MCF 10A (cell line): Measurements from ENCODE around the gene ANXA3. TPM values are rescaled to one million over a fixed set of nuclear protein-coding genes. Genes with fewer than 3 reads are reported as not detected.
"Not testable (repeated sequence)": the region's sequence is repeated elsewhere in the genome, so short reads cannot be mapped to it uniquely, and the experiment has no call there.

Experiments used
- Bru-seq: library from RNA; stranded (reverse); fragments of 400-500 nt; gene quantifications from one replicate; lab custom pipeline; 2021; lab: Mats Ljungman, UMichigan
- BruChase-seq, 2 experiments: library from RNA; stranded (reverse); fragments of 400-500 nt; gene quantifications; one replicate each; lab custom pipeline; 2021; lab: Mats Ljungman, UMichigan
- BruUV-seq: library from RNA; stranded (reverse); fragments of 400-500 nt; replicated peaks from 2 replicates; lab custom pipeline; 2021; lab: Mats Ljungman, UMichigan
- CTCF ChIA-PET: fragments of 300-600 bp; sonication (Branson Sonifier 250); formaldehyde crosslinking; extraction: SDS; loops from one replicate; lab custom pipeline; 2021; ENCODE audit warnings: antibody characterized with exemption, inconsistent platforms; lab: Yijun Ruan, JAX
- POLR2A ChIA-PET: fragments of 300-600, 350-650 bp; sonication (Branson Sonifier 250); formaldehyde crosslinking; extraction: SDS; loops from one replicate; lab custom pipeline; 2020; ENCODE audit warnings: antibody characterized with exemption, inconsistent platforms; lab: Yijun Ruan, JAX
- DNase-seq: peaks from one replicate; pipeline ENCODE4 v3.0.0-alpha.2; 2018; ENCODE audit not compliant: unreplicated experiment
- H3K27ac Mint-ChIP-seq: one replicate; pipeline ENCODE4 v1.8.0; 2022; ENCODE audit warnings: mild to moderate bottlenecking, low read depth, mixed read lengths; ENCODE audit not compliant: unreplicated experiment
- H3K27me3 Mint-ChIP-seq: one replicate; pipeline ENCODE4 v1.8.0; 2022; ENCODE audit warnings: mixed read lengths; ENCODE audit not compliant: insufficient read depth, unreplicated experiment
- H3K36me3 Mint-ChIP-seq: one replicate; pipeline ENCODE4 v1.8.0; 2022; ENCODE audit warnings: mild to moderate bottlenecking, moderate library complexity, mixed read lengths; ENCODE audit not compliant: insufficient read depth, unreplicated experiment
- H3K4me1 Mint-ChIP-seq: one replicate; pipeline ENCODE4 v1.8.0; 2022; ENCODE audit warnings: mixed read lengths; ENCODE audit not compliant: insufficient read depth, unreplicated experiment
- H3K4me3 Mint-ChIP-seq: one replicate; pipeline ENCODE4 v1.8.0; 2022; ENCODE audit warnings: mild to moderate bottlenecking, moderate library complexity, mixed read lengths; ENCODE audit not compliant: unreplicated experiment
- H3K9me3 Mint-ChIP-seq: one replicate; pipeline ENCODE4 v1.8.0; 2022; ENCODE audit warnings: mixed read lengths; ENCODE audit not compliant: unreplicated experiment
- intact Hi-C: fragments of 100-400 bp; cut with micrococcal nuclease; formaldehyde crosslinking; loops from 2 replicates; pipeline ENCODE4 v1.14.1; 2022
- long read RNA-seq: library from polyadenylated mRNA; stranded (forward); transcript quantifications from one replicate; pipeline ENCODE4 v2.0.0, GENCODE V29; 2022
- total RNA-seq: library from RNA; stranded (reverse); gene quantifications from 2 replicates; pipeline ENCODE4 v1.2.3, GENCODE V29; 2022
- TF ChIP-seq, protein P1 (sequence below): fragments of 200-600 bp; IDR thresholded peaks from one replicate; pipeline ENCODE4 v1.8.0; 2022; ENCODE audit warnings: antibody characterized with exemption, mild to moderate bottlenecking; ENCODE audit not compliant: unreplicated experiment

The ANXA3 gene, protein sequence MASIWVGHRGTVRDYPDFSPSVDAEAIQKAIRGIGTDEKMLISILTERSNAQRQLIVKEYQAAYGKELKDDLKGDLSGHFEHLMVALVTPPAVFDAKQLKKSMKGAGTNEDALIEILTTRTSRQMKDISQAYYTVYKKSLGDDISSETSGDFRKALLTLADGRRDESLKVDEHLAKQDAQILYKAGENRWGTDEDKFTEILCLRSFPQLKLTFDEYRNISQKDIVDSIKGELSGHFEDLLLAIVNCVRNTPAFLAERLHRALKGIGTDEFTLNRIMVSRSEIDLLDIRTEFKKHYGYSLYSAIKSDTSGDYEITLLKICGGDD
- total RNA-seq: 260 and 272 TPM in 2 replicates
- Bru-seq, nascent RNA: percentile 97 among the genes with signal in this experiment
- BruChase-seq, experiment 1, labeled RNA remaining after a 6-hour chase: percentile 91 among the genes with signal in this experiment
- BruChase-seq, experiment 2, labeled RNA remaining after a 2-hour chase: percentile 94 among the genes with signal in this experiment
- long read RNA-seq, transcript ANXA3-201 (13 exons, 1,657 nt): major isoform, 616 of 732 reads
- long read RNA-seq, transcript ANXA3-209 (12 exons, 1,335 nt): minor isoform, 7 of 732 reads
- long read RNA-seq, partial matches to known transcripts: 13 of 732 reads
- long read RNA-seq, other reads (novel, unspliced or antisense): 92 of 732 reads

GRCh38 chr4:78551420-78552351 is at the start of gene ANXA3:
ANXA3 (plus strand) TSS chr4:78551770; CDS start chr4:78554474, 2,704 bp downstream.
- ChIA-PET POLR2A (interaction anchor here (0.7 to 4.4 kb wide), 7 partner anchors 10 to 113 kb away, joined by 3 to 38 read pairs (median 6); no protein-coding TSS in a partner anchor), CTCF (interaction anchor here (0.5 to 1.1 kb wide), 6 partner anchors 9 to 592 kb away, joined by 3 to 4 read pairs (median 3); no protein-coding TSS in a partner anchor)
- Mint-ChIP-seq H3K27me3 (no peaks in the 10 kb centered on the region), H3K4me1 (peaks cover 23% of the 10 kb centered on the region), H3K27ac (peak within 1 kb of the TSS; percentile 96), H3K4me3 (peak within 1 kb of the TSS; percentile 93), H3K9me3 (no peaks in the 10 kb centered on the region), H3K36me3 (peaks cover 25% of the 10 kb centered on the region)
- intact Hi-C loops: loop anchor here (1.0 to 5.0 kb wide), 2 partner anchors 41 to 226 kb away; partner anchors contain the start of gene BMP2K
- TF ChIP-seq, protein P1, sequence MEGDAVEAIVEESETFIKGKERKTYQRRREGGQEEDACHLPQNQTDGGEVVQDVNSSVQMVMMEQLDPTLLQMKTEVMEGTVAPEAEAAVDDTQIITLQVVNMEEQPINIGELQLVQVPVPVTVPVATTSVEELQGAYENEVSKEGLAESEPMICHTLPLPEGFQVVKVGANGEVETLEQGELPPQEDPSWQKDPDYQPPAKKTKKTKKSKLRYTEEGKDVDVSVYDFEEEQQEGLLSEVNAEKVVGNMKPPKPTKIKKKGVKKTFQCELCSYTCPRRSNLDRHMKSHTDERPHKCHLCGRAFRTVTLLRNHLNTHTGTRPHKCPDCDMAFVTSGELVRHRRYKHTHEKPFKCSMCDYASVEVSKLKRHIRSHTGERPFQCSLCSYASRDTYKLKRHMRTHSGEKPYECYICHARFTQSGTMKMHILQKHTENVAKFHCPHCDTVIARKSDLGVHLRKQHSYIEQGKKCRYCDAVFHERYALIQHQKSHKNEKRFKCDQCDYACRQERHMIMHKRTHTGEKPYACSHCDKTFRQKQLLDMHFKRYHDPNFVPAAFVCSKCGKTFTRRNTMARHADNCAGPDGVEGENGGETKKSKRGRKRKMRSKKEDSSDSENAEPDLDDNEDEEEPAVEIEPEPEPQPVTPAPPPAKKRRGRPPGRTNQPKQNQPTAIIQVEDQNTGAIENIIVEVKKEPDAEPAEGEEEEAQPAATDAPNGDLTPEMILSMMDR: no peak
- peak; percentile 53 for DNase-seq
- TSS peak; percentile 59 for BruUV-seq

DNA sequence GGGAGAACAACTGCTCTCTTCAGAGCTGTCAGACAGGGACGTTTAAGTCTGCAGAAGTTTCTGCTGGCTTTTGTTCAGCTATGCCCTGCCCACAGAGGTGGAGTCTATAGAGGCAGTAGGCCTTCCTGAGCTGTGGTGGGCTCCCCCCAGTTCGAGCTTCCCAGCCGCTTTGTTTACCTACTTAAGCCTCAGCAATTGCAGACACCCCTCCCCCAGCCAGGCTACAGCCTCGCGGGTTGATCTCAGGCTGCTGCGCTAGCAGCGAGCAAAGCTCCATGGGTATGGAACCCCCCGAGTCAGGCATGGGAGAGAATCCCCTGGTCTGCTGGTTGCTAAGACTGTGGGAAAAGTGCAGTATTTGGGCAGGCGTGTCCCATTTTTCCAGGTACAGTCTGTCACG is 45.3 kb upstream of the ANXA3 start:
- H3K36me3 Mint-ChIP-seq, H3K4me3 Mint-ChIP-seq, BruUV-seq, DNase-seq, H3K27me3 Mint-ChIP-seq, H3K27ac Mint-ChIP-seq, intact Hi-C loops, H3K9me3 Mint-ChIP-seq, POLR2A ChIA-PET, H3K4me1 Mint-ChIP-seq: not testable (repeated sequence)
- CTCF ChIA-PET: interaction anchor here (0.6 kb wide), 2 partner anchors 17 to 449 kb away, joined by 3 read pairs; partner anchors contain the start of gene FRAS1

- H3K9me3 Mint-ChIP-seq: no peaks in the 10 kb centered on the region
- DNase-seq: no peak
- TF ChIP-seq, protein P1: no peak
- CTCF ChIA-PET: no interaction called here
- BruUV-seq: no TSS peak
- no peaks in the 10 kb centered on the region for H3K4me1 Mint-ChIP-seq
- no peaks in the 10 kb centered on the region for H3K27me3 Mint-ChIP-seq
- H3K4me3 Mint-ChIP-seq: no peak overlapping the region
- intact Hi-C loops: no loop called here
- H3K27ac Mint-ChIP-seq: no peak overlapping the region
- POLR2A ChIA-PET: no interaction called here
- H3K36me3 Mint-ChIP-seq: no peaks in the 10 kb centered on the region
These were observed 42.5 kb upstream of the ANXA3 start for GRCh38 chr4:78509043-78509442.

DNA sequence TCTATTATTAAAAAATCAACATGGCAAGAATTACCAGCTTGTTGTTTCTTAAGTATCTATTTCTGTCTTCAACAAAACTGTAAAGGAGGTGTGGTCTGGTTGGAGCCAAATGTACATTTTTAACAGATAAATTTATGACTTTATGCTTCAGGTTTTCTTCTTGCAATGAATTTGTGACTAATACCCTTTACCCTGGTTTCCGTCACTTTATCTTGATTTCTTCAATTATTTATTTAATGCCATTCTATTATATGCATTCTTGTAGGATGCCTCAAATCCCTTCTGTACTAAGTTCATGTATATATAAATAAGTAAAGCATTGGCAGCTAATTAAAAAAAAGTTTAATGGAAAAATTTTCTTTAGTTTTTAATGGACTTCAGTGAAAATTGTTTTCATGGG is 41.5 kb upstream of the ANXA3 start:
- no peaks in the 10 kb centered on the region for H3K27me3 Mint-ChIP-seq
- H3K4me3 Mint-ChIP-seq: no peak overlapping the region
- TF ChIP-seq, protein P1: no peak
- no peaks in the 10 kb centered on the region for H3K9me3 Mint-ChIP-seq
- intact Hi-C loops: no loop called here
- no peaks in the 10 kb centered on the region for H3K4me1 Mint-ChIP-seq
- no peak for DNase-seq
- ChIA-PET POLR2A (no interaction called here), CTCF (interaction anchor here (0.5 to 0.6 kb wide), 2 partner anchors 68 to 533 kb away, joined by 3 to 4 read pairs; no protein-coding TSS in a partner anchor)
- no peaks in the 10 kb centered on the region for H3K36me3 Mint-ChIP-seq
- no TSS peak for BruUV-seq
- H3K27ac Mint-ChIP-seq: no peak overlapping the region
